Airway epithelial cell (primary cell): ENCODE data around the gene CAMTA2. TPM values are rescaled to one million over a fixed set of nuclear protein-coding genes. Genes with fewer than 3 reads are reported as not detected.

Source experiments
- total RNA-seq: library from RNA; depleted of rRNA; stranded (reverse); fragments of >200 nt; gene quantifications from 2 replicates; pipeline ENCODE4 v1.2.3, GENCODE V29; 2015

CAMTA2 gene
- total RNA-seq = 11.8 and 18.3 TPM in 2 replicates

GRCh38 chr17:4986951-4987766 lies at the start of gene CAMTA2:
Gene CAMTA2 (minus strand): TSS chr17:4987675. CDS start chr17:4986222, 1,453 bp downstream.

GRCh38 chr17:5035315-5035714 lies 47.8 kb upstream of the CAMTA2 start, which contains the start of gene SLC52A1:
Gene SLC52A1 (minus strand): TSS chr17:5035426. CDS start chr17:5034606, 820 bp downstream.

GRCh38 chr17:4997302-4998026 lies 10.0 kb upstream of the CAMTA2 start, which contains the start of the genes INCA1 and KIF1C:
Gene INCA1 (minus strand): TSS chr17:4997522. CDS start chr17:4994437, 3,085 bp downstream.
Gene KIF1C (plus strand): TSS chr17:4997950. CDS start chr17:5000247, 2,297 bp downstream.

GRCh38 chr17:4967539-4968485 lies 19.7 kb downstream of the CAMTA2 start, which contains the start of gene SPAG7:
Gene SPAG7 (minus strand): TSS chr17:4967817. CDS start chr17:4967804, 13 bp downstream.

GRCh38 chr17:4950746-4951204 lies 36.7 kb downstream of the CAMTA2 start, which contains the start of gene ENO3:
Gene ENO3 (plus strand): TSS chr17:4951119. CDS start chr17:4951830, 711 bp downstream.

GRCh38 chr17:4948166-4948930 lies 39.1 kb downstream of the CAMTA2 start, which contains the start of gene PFN1:
Gene PFN1 (minus strand): TSS chr17:4948530. CDS start chr17:4948394, 136 bp downstream.

GRCh38 chr17:4939796-4940554 lies 47.5 kb downstream of the CAMTA2 start, which contains the start of the genes RNF167 and SLC25A11:
Gene RNF167 (plus strand): TSS chr17:4940268. CDS start chr17:4940910, 642 bp downstream.
Gene SLC25A11 (minus strand): TSS chr17:4940046. CDS start chr17:4939910, 136 bp downstream.

GRCh38 chr17:4931963-4932362 lies 55.5 kb downstream of the CAMTA2 start, which contains the start of gene GP1BA:
Gene GP1BA (plus strand): TSS chr17:4932277. CDS start chr17:4932605, 328 bp downstream.

Other genes with a start within 250 kb of the CAMTA2 start
- gene ZMYND15, start 247.8 kb downstream of the CAMTA2 start, total RNA-seq = 0.28 TPM in 1 of 2 replicates, not detected in the other
- gene CXCL16, start 247.7 kb downstream of the CAMTA2 start, total RNA-seq = 16.3 and 16.7 TPM in 2 replicates
- not detected in 2 replicates for gene TM4SF5, start 215.8 kb downstream of the CAMTA2 start, total RNA-seq
- gene VMO1, start 201.3 kb downstream of the CAMTA2 start, total RNA-seq = 4.0 TPM in 1 of 2 replicates, not detected in the other
- not detected in 2 replicates for gene GLTPD2, start 198.7 kb downstream of the CAMTA2 start, total RNA-seq
- 270 and 310 TPM in 2 replicates for gene PSMB6, start 191.5 kb downstream of the CAMTA2 start, total RNA-seq
- gene PLD2, start 180.5 kb downstream of the CAMTA2 start, total RNA-seq = 12.7 and 24.6 TPM in 2 replicates
- 81.2 and 108 TPM in 2 replicates for gene MINK1, start 154.3 kb downstream of the CAMTA2 start, total RNA-seq
- gene C17orf107, start 88.1 kb downstream of the CAMTA2 start, total RNA-seq = 1.1 and 1.2 TPM in 2 replicates
- gene CHRNE, start 84.6 kb downstream of the CAMTA2 start, total RNA-seq = 0.35 TPM in 1 of 2 replicates, not detected in the other
- not detected in 2 replicates for gene GP1BA, start 55.4 kb downstream of the CAMTA2 start, total RNA-seq
- gene SLC25A11, start 47.6 kb downstream of the CAMTA2 start, total RNA-seq = 71.0 and 71.2 TPM in 2 replicates
- 60.5 and 75.3 TPM in 2 replicates for gene RNF167, start 47.4 kb downstream of the CAMTA2 start, total RNA-seq
- gene PFN1, start 39.1 kb downstream of the CAMTA2 start, total RNA-seq = 1,491 and 1,690 TPM in 2 replicates
- 0.37 and 0.56 TPM in 2 replicates for gene ENO3, start 36.6 kb downstream of the CAMTA2 start, total RNA-seq
- gene SPAG7, start 19.9 kb downstream of the CAMTA2 start, total RNA-seq = 62.1 and 64.7 TPM in 2 replicates
- 0.42 TPM in 1 of 2 replicates, not detected in the other for gene INCA1, start 9.8 kb upstream of the CAMTA2 start, total RNA-seq
- 85.1 and 85.2 TPM in 2 replicates for gene KIF1C, start 10.3 kb upstream of the CAMTA2 start, total RNA-seq
- gene SLC52A1, start 47.8 kb upstream of the CAMTA2 start, total RNA-seq = 0.35 and 0.70 TPM in 2 replicates
- gene ZFP3, start 90.8 kb upstream of the CAMTA2 start, total RNA-seq = 0.14 and 0.71 TPM in 2 replicates
- gene ZNF232, start 124.2 kb upstream of the CAMTA2 start, total RNA-seq = 1.6 and 3.4 TPM in 2 replicates
- gene USP6, start 128.4 kb upstream of the CAMTA2 start, total RNA-seq = not detected in 2 replicates
- gene ZNF594, start 204.2 kb upstream of the CAMTA2 start, total RNA-seq = 3.3 and 8.1 TPM in 2 replicates
- gene SCIMP, start 247.2 kb upstream of the CAMTA2 start, total RNA-seq = not detected in 2 replicates